ENCODE results near the gene PCSK4. TPM values are rescaled to one million over a fixed set of nuclear protein-coding genes. Genes with fewer than 3 reads are reported as not detected.

The PCSK4 gene
- total RNA-seq, 1 donor from 2014 or later: 12.4 TPM

DNA sequence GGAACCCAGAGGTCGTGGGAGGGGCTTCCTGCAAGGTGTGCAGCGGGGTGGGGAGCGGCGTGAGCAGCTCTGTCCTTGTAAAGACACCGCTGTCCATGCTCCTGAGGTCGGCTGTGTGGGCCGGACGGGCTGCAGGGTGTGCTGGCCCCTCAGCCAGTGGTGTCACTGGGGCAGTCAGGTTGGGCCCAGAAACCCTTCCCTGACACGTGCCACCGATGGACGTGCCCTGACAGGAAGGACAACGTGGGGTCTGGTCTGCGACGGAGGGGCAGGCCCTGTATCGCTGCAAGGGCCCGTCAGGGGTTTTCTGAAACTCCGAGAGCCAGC lies 56.1 kb downstream of the PCSK4 start:
- Mint-ChIP-seq H3K4me3 (no peak overlapping the region), H3K27me3 (no peaks in the 10 kb centered on the region), H3K27ac (no peak overlapping the region), H3K4me1 (ENCODE audit: unreplicated experiment) (no peaks in the 10 kb centered on the region), H3K9me3 (no peaks in the 10 kb centered on the region), H3K36me3 (peaks cover 4% of the 10 kb centered on the region)
- TF ChIP-seq, protein P1, sequence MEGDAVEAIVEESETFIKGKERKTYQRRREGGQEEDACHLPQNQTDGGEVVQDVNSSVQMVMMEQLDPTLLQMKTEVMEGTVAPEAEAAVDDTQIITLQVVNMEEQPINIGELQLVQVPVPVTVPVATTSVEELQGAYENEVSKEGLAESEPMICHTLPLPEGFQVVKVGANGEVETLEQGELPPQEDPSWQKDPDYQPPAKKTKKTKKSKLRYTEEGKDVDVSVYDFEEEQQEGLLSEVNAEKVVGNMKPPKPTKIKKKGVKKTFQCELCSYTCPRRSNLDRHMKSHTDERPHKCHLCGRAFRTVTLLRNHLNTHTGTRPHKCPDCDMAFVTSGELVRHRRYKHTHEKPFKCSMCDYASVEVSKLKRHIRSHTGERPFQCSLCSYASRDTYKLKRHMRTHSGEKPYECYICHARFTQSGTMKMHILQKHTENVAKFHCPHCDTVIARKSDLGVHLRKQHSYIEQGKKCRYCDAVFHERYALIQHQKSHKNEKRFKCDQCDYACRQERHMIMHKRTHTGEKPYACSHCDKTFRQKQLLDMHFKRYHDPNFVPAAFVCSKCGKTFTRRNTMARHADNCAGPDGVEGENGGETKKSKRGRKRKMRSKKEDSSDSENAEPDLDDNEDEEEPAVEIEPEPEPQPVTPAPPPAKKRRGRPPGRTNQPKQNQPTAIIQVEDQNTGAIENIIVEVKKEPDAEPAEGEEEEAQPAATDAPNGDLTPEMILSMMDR (conservative IDR thresholded peaks at IDR 0.05): no peak
- DNase-seq (ENCODE audit: extremely low spot score, unreplicated experiment): no peak

DNA sequence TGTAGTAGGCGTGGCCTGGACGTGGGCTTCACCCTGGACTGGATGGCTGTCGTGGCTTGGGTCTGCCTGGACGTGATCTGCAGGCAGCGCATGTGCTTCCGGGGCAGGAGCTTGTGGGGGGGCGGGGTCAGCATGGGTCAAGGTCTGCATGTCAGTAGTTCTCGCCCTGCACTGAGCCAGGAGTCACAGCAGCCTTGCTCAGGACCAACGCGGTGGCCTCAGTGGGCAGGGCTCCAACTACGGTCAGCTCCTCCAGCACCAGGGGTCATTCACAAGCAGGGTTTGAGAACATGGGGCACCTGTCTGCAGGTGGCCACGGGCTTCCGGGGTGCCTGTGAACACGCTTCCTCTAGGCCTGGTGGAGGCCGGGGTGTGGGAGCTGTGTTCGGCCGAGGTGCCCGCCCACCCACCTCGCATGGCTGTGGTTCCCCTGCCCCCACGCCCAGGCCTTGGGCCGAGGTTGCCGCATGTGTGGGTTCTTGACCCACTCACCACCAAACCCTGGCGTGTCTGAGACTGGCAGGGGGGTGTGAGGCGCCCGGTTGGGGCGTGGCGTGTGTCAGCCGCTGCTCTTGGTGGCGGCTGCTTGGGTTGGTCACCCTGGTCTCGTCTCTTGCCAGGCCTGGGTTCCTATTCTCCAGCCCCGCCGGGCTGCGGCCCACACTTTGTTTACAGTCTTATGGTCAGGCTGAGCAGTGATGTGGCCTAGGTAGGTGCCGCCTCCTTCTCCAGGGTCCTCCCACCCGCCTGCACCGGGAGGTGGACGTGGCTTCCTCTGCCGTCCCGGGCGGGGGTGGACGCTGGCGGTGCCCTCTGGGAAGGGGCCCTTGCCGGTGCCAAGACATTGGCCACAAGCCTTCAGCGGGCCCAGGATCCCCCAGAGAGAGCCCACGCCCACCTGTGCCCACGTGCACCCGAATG lies 56.8 kb downstream of the PCSK4 start:
- no peak for DNase-seq (ENCODE audit: extremely low spot score, unreplicated experiment)
- Mint-ChIP-seq H3K4me1 (ENCODE audit: unreplicated experiment) (no peaks in the 10 kb centered on the region), H3K27me3 (no peaks in the 10 kb centered on the region), H3K36me3 (peaks cover 4% of the 10 kb centered on the region), H3K4me3 (no peak overlapping the region), H3K9me3 (no peaks in the 10 kb centered on the region), H3K27ac (no peak overlapping the region)
- TF ChIP-seq, protein P1 (conservative IDR thresholded peaks at IDR 0.05): no peak

DNA sequence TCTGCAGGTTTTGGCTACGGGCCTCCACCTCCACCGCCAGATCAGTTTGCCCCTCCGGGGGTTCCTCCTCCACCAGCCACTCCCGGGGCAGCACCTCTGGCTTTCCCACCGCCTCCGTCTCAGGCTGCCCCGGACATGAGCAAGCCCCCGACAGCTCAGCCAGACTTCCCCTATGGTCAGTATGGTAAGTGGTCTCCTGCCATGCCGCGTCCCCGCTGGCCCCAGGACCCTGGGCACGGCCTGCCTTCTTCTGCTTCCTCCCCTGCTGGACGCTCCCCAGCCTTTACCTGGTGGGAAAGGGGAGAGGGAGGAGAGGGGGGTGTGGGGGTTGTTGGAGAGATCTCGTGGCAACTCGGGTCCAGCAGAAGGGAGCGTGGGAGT lies 57.7 kb downstream of the PCSK4 start:
- no peak for DNase-seq (ENCODE audit: extremely low spot score, unreplicated experiment)
- H3K27ac Mint-ChIP-seq: no peak overlapping the region
- no peaks in the 10 kb centered on the region for H3K9me3 Mint-ChIP-seq
- H3K4me3 Mint-ChIP-seq: no peak overlapping the region
- TF ChIP-seq, protein P1 (conservative IDR thresholded peaks at IDR 0.05): no peak
- H3K4me1 Mint-ChIP-seq (ENCODE audit: unreplicated experiment): no peaks in the 10 kb centered on the region
- no peaks in the 10 kb centered on the region for H3K27me3 Mint-ChIP-seq
- H3K36me3 Mint-ChIP-seq: no peaks in the 10 kb centered on the region

DNA sequence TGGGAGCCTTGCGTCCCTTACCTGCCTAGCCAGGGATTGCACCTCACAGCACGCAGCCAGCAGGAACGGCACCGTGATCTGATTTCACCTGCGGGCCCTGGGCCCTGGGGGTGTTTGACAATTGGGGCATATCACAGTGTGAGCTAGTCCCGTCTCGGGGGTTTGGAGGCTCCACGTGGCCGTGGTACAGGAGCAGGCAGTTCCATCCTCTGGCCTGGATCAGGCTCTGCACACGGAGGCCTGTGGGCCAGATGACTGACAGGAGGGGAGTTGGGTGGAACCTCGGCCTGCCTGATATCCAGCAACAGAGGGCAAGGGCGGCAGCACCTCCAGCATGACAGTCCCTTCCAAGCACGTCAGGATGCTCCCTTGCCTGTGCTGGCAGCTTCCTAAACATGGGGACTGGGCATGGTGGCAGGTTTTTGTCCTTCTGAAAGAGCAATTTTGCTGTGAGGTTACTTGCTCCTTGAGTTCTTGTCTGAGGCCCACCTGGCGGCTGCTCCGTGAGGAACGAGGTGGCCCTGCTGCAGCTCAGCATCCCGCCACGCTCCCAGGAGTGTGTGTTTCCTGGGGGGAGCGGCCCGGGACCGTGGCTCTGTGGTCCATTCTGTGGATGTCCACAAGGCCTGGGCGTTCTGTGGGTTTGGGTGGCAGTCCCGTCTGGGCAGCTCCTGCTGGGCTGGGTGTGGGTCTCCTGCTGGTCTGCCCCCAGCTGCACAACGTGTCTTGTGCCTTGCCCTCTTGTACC lies 58.2 kb downstream of the PCSK4 start:
- no peak for DNase-seq (ENCODE audit: extremely low spot score, unreplicated experiment)
- TF ChIP-seq, protein P1 (conservative IDR thresholded peaks at IDR 0.05): no peak

More for the DNA sequence above, 58.2 kb downstream of the PCSK4 start:
- H3K4me1 Mint-ChIP-seq (ENCODE audit: unreplicated experiment): no peaks in the 10 kb centered on the region
- no peak overlapping the region for H3K27ac Mint-ChIP-seq
- H3K36me3 Mint-ChIP-seq: no peaks in the 10 kb centered on the region
- no peak overlapping the region for H3K4me3 Mint-ChIP-seq
- H3K27me3 Mint-ChIP-seq: no peaks in the 10 kb centered on the region
- no peaks in the 10 kb centered on the region for H3K9me3 Mint-ChIP-seq

Other genes starting within 250 kb of the PCSK4 start
- 165 and 197 TPM in 2 replicates for gene ATP5F1D, start 248.6 kb downstream of the PCSK4 start, total RNA-seq (ENCODE audit: low replicate concordance)
- gene MIDN, start 241.8 kb downstream of the PCSK4 start, total RNA-seq (ENCODE audit: low replicate concordance): 122 and 127 TPM in 2 replicates
- gene CIRBP, start 221.0 kb downstream of the PCSK4 start, total RNA-seq (ENCODE audit: low replicate concordance): 316 and 421 TPM in 2 replicates
- 30.6 and 36.4 TPM in 2 replicates for gene FAM174C, start 214.8 kb downstream of the PCSK4 start, total RNA-seq (ENCODE audit: low replicate concordance)
- 5.1 and 17.6 TPM in 2 replicates for gene EFNA2, start 204.5 kb downstream of the PCSK4 start, total RNA-seq (ENCODE audit: low replicate concordance)
- 83.3 and 98.3 TPM in 2 replicates for gene NDUFS7, start 106.4 kb downstream of the PCSK4 start, total RNA-seq (ENCODE audit: low replicate concordance)
- 33.7 and 37.9 TPM in 2 replicates for gene GAMT, start 88.8 kb downstream of the PCSK4 start, total RNA-seq (ENCODE audit: low replicate concordance)
- 124 and 141 TPM in 2 replicates for gene DAZAP1, start 82.8 kb downstream of the PCSK4 start, total RNA-seq (ENCODE audit: low replicate concordance)
- gene RPS15, start 52.0 kb downstream of the PCSK4 start, total RNA-seq (ENCODE audit: low replicate concordance): 1,251 and 1,344 TPM in 2 replicates
- gene APC2, start 40.2 kb downstream of the PCSK4 start, total RNA-seq (ENCODE audit: low replicate concordance): 1.2 and 9.2 TPM in 2 replicates
- gene C19orf25, start 11.1 kb downstream of the PCSK4 start, total RNA-seq (ENCODE audit: low replicate concordance): 36.6 and 37.5 TPM in 2 replicates
- 17.3 and 34.5 TPM in 2 replicates for gene REEP6, start 831 bp upstream of the PCSK4 start, total RNA-seq (ENCODE audit: low replicate concordance)
- gene ADAMTSL5, start 22.7 kb upstream of the PCSK4 start, total RNA-seq (ENCODE audit: low replicate concordance): 3.4 and 10.6 TPM in 2 replicates
- gene PLK5, start 33.7 kb upstream of the PCSK4 start, total RNA-seq (ENCODE audit: low replicate concordance): 0.24 TPM in 1 of 2 replicates, not detected in the other
- gene MEX3D, start 78.0 kb upstream of the PCSK4 start, total RNA-seq (ENCODE audit: low replicate concordance): 79.0 and 82.0 TPM in 2 replicates
- 78.8 and 110 TPM in 2 replicates for gene MBD3, start 102.5 kb upstream of the PCSK4 start, total RNA-seq (ENCODE audit: low replicate concordance)
- 191 and 290 TPM in 2 replicates for gene UQCR11, start 115.1 kb upstream of the PCSK4 start, total RNA-seq (ENCODE audit: low replicate concordance)
- gene TCF3, start 162.3 kb upstream of the PCSK4 start, total RNA-seq (ENCODE audit: low replicate concordance): 134 and 193 TPM in 2 replicates